HG02981 (cell line): Measurements from ENCODE around the gene FAM20C.

Experiments used
- ATAC-seq: cut with Tn5 transposase; IDR thresholded peaks from one replicate; pipeline ENCODE4 v1.9.1; 2021; ENCODE audit warnings: mild to moderate bottlenecking, moderate library complexity; ENCODE audit not compliant: unreplicated experiment

FAM20C gene

GRCh38 chr7:158771-159170 lies 33.6 kb upstream of the FAM20C start:
- no peak for ATAC-seq

DNA sequence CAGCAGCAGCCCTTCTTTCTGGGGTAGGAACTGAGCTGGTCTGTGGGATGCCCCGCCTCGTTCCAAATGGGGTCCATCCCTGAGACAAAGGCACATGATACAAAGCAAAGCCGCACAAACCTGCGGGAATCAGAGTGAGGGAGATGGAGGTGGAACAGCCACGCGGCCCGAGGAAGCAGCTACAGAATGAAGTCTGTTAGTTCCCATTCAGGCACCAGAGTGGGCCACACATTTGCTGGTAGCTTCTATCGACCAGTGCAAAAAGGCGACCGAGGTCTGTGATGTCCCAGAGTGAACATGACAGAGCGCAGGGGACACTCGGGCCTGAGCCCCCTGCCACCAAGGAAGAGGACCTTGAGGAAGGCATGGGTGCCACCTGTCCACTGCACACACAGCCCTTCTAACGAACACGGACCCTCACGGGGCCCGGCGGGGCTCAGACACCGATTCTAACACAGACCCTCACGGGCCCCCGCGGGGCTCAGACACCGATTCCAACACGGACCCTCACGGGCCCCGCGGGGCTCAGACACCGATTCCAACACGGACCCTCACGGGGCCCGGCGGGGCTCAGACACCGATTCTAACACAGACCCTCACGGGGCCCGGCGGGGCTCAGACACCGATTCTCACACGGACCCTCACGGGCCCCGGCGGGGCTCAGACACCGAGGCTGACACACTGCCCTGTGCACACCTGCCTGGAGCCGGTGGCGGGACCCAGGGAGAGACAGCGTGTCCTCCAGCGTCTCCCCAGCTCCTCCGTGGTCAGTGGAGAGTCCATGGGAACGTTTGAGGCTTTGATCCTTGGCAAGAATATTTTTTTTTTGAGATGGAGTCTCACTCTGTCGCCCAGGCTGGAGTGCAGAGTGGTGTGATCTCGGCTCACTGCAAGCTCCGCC lies 32.8 kb upstream of the FAM20C start:
- ATAC-seq, result no peak

- no peak for ATAC-seq
Measured at GRCh38 chr7:160958-161725, 31.2 kb upstream of the FAM20C start.

- ATAC-seq, result no peak
Measured at GRCh38 chr7:162632-163297, 29.6 kb upstream of the FAM20C start.

DNA sequence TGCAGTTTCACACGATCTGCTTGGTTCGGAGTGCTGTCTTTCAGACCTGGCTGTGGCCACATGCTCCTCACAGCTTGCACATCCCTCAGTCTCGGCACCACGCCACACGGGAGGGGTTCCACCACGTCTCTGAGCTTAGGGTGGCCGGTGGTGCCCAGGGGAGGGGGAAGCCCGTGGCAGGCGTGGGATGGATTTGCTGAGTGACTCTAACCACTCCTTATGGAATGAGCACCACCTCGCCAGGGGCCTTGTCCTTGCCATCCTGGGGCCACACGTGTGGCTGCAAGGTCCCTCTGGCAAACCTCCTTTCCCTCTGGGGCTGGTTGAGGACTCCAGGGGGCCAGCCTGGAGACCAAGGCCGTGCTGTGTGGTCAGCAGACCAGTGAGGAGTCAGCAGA lies 29.1 kb upstream of the FAM20C start:
- ATAC-seq, result no peak

DNA sequence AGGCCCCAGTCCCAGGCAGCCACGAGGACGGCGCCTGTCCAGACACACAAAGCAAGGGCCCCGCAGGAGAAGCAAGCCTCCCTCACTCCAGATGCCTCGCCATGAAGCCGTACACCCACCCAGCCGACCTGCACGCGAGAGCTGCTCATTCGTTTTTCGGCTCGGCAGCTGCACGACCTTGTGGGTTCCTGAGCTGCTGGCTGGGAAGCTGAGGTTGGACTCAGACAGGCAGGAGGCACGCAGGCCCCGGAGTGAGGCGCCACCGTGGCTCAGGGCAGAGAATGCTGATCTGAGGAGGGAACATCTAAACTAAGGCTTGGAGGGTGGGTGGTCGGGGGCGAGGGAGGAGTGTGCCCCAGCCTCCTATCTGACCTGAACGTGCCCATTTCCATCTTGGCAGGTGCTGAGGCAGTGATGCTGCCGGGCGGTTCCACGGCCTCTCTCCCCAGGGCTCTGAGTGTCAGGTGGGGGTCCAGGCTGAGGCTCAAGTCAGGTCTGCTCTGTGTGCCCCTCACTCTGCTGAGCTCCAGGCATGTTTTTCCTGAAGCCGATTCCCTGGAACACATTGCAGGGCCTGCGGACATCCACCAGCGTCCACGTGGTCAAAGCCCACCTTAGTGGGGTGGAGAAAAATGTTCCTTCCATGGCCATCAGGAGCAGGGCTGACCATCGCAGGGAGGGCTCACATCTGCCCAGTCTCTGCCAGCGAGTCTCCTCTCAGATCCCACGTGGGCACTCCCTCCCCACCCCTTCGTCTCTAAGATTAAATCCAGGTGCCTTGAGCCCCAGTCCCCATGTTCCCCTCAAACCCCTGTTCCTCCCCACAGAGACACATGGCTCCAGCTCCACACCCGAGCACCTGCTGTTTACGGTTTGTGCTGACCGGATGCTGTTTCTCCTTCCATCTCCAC lies 28.1 kb upstream of the FAM20C start:
- ATAC-seq, result no peak

DNA sequence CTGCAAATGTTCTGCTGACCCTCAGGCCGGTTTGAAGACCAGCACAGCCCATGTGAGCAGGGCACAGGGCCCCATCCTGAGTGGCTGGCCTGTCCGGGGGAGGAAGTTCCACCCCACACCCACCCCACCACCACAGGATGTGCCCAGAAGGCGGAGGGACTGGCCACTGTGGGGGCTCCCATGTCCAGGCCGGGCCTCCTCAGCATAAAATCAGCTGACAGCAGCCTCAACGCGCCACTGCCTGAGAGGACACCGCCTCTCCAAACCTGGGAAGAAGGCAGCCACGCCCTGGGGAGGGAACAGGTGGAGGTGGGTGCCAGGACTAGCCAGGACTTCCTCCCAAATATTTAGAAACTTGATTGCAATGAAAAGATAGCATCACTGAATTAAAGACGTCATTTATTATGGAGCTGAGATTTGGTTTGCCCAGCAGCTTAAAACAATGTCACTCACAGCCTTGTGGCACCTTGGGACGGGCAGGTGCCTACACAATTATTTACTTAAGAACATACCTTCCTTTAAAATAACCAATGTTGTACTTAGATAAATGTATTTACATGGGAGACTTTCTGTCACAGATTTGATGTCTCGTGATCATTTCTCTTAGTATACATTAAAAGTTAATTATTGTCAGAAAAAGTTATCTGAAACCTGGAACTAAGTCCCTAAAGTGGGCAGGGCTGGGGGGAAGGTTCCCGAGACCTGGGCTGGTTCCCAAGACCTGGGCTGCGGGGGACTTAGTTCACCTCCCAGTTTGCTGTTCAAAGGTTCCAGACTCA lies 27.3 kb upstream of the FAM20C start:
- no peak for ATAC-seq

DNA sequence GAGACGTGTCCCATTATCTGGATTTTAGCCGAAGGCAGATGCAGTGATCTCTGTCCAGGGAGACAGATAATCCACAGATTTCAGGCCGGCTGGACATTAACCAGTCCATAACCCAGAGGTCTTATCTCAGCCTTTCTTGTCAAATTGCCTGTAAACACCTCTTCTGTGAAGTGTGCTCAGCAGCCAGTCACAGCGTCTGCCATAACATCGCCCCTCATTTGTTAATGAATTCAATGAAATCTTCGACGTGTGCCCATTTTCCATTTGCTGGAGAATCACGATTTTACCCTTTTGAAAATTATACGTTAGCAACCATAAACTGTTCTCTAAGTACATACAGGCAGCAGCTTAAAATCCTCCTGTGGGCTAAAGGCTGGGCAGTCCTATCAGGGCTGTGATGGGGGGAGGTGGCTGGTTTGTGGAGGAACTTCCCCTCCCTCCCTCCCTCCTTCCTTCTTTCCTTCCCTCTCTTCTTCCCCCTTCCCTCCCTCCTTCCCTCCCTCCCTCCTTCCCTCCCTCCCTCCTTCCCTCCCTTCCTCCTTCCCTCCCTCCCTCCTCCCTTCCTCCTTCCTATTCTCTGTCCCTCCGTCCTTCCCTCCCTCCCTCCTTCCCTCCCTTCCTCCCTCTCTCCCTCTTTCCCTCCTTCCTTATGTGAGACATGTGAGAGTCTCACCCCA lies 26.6 kb upstream of the FAM20C start:
- no peak for ATAC-seq

GRCh38 chr7:166338-167060 lies 25.9 kb upstream of the FAM20C start:
- ATAC-seq, result no peak

GRCh38 chr7:167090-167855 lies 25.1 kb upstream of the FAM20C start:
- ATAC-seq, result no peak

DNA sequence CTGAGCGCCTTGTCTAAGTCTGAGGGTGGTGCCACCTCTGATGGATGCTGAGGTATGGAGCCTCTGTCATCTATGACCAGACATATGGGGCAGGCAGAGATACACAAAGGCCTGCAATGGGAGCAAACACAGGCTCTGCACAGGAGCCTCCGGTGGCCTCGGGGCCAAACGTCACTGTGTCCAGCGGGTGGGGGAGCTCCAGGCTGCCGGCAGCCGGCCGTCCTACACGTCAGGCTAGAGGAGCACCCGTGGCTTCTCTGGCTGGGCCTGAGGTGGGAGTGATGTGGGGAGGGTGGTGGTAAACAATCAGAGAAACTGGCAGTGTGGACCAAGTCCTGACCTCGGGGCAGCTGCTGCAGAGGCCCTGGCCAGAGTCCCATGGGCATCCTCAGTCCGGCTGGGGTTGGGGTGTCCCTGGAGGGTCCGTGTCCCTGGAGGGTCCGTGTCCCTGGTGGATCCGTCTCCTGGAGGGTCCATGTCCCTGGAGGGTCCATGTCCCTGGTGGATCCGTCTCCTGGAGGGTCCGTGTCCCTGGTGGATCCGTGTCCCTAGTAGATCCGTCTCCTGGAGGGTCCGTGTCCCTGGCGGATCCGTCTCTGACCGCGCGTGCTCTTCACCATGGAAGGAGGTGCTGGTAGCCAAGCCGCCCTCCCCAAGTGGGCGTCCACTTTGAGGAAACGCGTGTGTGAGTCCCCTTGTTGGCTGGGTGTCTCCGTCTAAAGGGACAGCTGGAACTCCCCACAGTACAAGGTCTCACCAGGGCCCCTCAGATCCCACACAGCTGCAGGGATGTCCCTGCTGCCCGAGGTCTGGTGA lies 24.2 kb upstream of the FAM20C start:
- ATAC-seq, result no peak

DNA sequence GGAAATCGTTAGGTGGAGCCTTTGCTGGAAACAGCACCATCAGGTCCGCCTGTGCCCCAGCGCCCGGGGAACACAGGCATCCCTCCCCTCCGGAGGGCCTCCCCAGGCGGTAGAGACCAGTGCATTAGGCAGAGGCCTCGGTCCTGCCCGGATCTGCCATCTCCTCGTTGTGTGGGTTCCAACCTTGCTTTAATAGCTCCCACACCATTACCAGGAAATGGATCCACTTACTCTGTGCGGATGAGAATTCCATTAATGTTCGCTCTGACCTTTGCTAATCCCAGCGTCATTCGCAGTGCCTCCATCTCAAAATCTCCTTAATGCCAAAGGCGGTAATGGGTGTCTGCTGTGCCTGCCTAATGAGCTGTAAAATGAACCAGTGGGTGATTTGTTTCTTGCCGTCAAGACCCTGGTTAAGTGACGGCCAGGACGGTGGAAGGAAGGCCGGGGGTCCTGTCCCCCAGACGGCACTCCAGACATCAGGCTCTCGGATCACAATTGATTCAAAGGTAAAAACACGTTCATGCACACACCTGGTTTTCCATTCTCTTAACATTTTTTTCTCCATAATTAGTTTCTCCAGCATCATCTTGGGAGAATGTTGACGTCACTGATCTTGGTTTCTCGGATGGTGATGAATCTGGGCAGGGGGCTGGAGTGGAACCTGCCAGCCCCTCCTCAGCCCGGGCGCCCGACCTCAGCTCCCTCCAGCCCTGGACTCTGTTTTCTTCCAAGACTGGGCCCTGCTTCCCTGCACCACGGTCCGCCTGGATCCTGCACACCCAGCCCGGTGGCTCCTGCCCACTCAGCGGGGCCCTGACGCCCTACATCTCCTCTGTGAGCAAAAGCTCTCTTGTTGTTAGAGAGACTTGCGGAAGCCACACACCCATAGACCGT lies 22.8 kb upstream of the FAM20C start:
- no peak for ATAC-seq

DNA sequence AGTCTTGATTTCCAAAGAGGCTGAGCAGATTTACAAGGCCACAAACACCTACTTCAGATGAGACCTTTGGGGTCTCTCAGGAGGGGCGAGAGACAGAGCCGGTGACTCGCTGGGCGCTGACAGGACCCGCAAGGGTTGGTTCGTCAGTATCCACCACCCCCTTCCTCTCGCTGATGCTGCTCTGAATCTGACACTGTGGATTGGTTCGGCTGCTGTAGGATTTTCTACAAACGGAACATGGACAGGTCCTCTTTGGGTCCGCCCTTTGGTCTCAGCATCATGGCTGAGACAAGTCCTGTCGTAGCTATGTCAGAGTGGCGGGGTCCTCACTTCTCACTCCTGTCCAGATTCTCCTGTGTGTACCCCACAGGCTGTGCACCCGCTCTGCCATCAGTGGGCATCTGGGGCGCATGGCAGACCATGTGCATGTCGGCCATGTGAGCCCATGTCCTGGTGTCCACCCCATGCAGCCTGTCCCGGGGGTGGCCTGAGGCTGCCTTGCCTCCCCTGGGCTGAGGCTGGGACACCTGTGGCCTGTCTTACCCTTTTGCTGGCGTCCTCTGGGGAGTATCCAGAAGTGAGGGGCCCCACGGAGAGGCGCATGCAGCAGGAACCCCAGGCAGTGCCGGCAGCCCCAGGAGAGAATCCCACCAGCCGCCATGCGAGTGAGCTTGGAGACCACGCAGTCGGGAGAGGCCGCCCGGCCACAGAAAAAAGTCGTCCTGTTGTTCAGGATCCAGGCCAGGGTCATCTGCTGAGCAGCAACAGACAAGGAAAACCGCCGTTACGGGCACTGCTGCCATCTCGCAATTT lies 21.6 kb upstream of the FAM20C start:
- no peak for ATAC-seq

GRCh38 chr7:171364-171904 lies 20.9 kb upstream of the FAM20C start:
- no peak for ATAC-seq
